OCI-LY1 (cell line): Measurements from ENCODE around the gene RNF224.

Experiments
- H2AFZ ChIP-seq: fragments of 200-600 bp; sonication (generic), shearing (Covaris generic); 2 replicates; pipeline ENCODE4 v1.6.0; 2014; ENCODE audit warnings: antibody characterized with exemption, mild to moderate bottlenecking, low read length
- H3F3A ChIP-seq: fragments of 200-600 bp; sonication (generic), shearing (Covaris generic); 2 replicates; pipeline ENCODE4 v1.6.0; 2014; ENCODE audit warnings: mild to moderate bottlenecking, antibody characterized with exemption, low read length, moderate library complexity; ENCODE audit not compliant: insufficient read depth
- H3K27ac ChIP-seq: fragments of 200-600 bp; sonication (generic); 2 replicates; pipeline ENCODE4 v1.5.1; 2014; ENCODE audit warnings: low read length, mixed run types, mild to moderate bottlenecking, low read depth; ENCODE audit not compliant: poor library complexity, severe bottlenecking
- H3K27me3 ChIP-seq: fragments of 200-600 bp; sonication (generic); 2 replicates; pipeline ENCODE4 v1.6.0; 2014; ENCODE audit warnings: antibody characterized with exemption, mild to moderate bottlenecking, low read length, moderate library complexity; ENCODE audit not compliant: insufficient read depth
- H3K36me3 ChIP-seq: fragments of 200-600 bp; sonication (generic); 2 replicates; pipeline ENCODE4 v1.6.1; 2014; ENCODE audit warnings: mild to moderate bottlenecking, antibody characterized with exemption, low read length, moderate library complexity, mixed read lengths; ENCODE audit not compliant: insufficient read depth
- H3K4me1 ChIP-seq: fragments of 200-600 bp; sonication (generic); 2 replicates; pipeline ENCODE4 v1.5.1; 2014; ENCODE audit warnings: mild to moderate bottlenecking, low read length, moderate library complexity; ENCODE audit not compliant: insufficient read depth, severe bottlenecking
- H3K4me2 ChIP-seq: fragments of 200-600 bp; sonication (generic), shearing (Covaris generic); 2 replicates; pipeline ENCODE4 v1.6.1; 2014; ENCODE audit warnings: low read length
- H3K4me3 ChIP-seq: fragments of 200-600 bp; sonication (generic); 2 replicates; pipeline ENCODE4 v1.5.1; 2014; ENCODE audit warnings: low read length, low read depth, mild to moderate bottlenecking, mixed read lengths; ENCODE audit not compliant: poor library complexity, severe bottlenecking
- H3K79me2 ChIP-seq: fragments of 200-600 bp; shearing (Covaris generic); 2 replicates; pipeline ENCODE4 v1.6.1; 2016; ENCODE audit warnings: mixed run types, low read length, mixed read lengths; ENCODE audit not compliant: insufficient read depth
- H3K9ac ChIP-seq: fragments of 200-600 bp; sonication (generic), shearing (Covaris generic); 2 replicates; pipeline ENCODE4 v1.6.1; 2014; ENCODE audit warnings: mild to moderate bottlenecking, low read length, mixed read lengths
- H3K9me2 ChIP-seq: fragments of 200-600 bp; sonication (generic), shearing (Covaris generic); 2 replicates; pipeline ENCODE4 v1.6.1; 2014; ENCODE audit warnings: low read depth, mild to moderate bottlenecking, low read length, mixed read lengths
- H3K9me3 ChIP-seq: fragments of 200-600 bp; shearing (Covaris generic); 2 replicates; pipeline ENCODE4 v1.6.1; 2014; ENCODE audit warnings: low read length, mixed read lengths
- H4K20me1 ChIP-seq: fragments of 200-600 bp; sonication (generic), shearing (Covaris generic); 2 replicates; pipeline ENCODE4 v1.6.0; 2016; ENCODE audit warnings: mild to moderate bottlenecking, low read length; ENCODE audit not compliant: insufficient read depth
- CTCF ChIP-seq: fragments of 200-600 bp; sonication (generic), shearing (Covaris generic); IDR thresholded peaks from 2 replicates; pipeline ENCODE4 v1.5.1; 2017; ENCODE audit warnings: mild to moderate bottlenecking, antibody characterized with exemption, low read length, moderate library complexity, mixed read lengths
- EZH2 ChIP-seq: fragments of 200-600 bp; sonication (generic), shearing (Covaris generic); IDR thresholded peaks from 2 replicates; pipeline ENCODE4 v1.8.0; 2017; ENCODE audit warnings: borderline replicate concordance, mixed run types, mild to moderate bottlenecking, antibody characterized with exemption, low read length, moderate library complexity, mixed read lengths

Gene RNF224

GRCh38 chr9:137268538-137269201 lies 41.4 kb downstream of the RNF224 start:
- H3K27ac ChIP-seq: peak overlapping the region; percentile 92
- H3K9ac ChIP-seq: peak overlapping the region; percentile 61
- H3K4me2 ChIP-seq: peak overlapping the region; percentile 74

GRCh38 chr9:137269231-137269772 lies 42.0 kb downstream of the RNF224 start:
- Histone ChIP-seq H3K4me2 (peak overlapping the region; percentile 74), H2AFZ (no peak overlapping the region), H3K9ac (peak overlapping the region; percentile 61), H3K9me2 (no peaks in the 10 kb centered on the region), H3K27me3 (no peaks in the 10 kb centered on the region), H3K4me3 (peak overlapping the region; percentile 58), H3K4me1 (peaks cover 53% of the 10 kb centered on the region), H3K79me2 (no peaks in the 10 kb centered on the region), H4K20me1 (no peaks in the 10 kb centered on the region), H3F3A (no peaks in the 10 kb centered on the region), H3K36me3 (peaks cover 53% of the 10 kb centered on the region), H3K27ac (peak overlapping the region; percentile 92), H3K9me3 (no peaks in the 10 kb centered on the region)
- TF ChIP-seq CTCF (no peak), EZH2 (no peak)

More at GRCh38 chr9:137268538-137269201, 41.4 kb downstream of the RNF224 start:
- peaks cover 46% of the 10 kb centered on the region for H3K4me1 ChIP-seq
- H3K27me3 ChIP-seq: no peaks in the 10 kb centered on the region
- H4K20me1 ChIP-seq: no peaks in the 10 kb centered on the region
- peaks cover 57% of the 10 kb centered on the region for H3K36me3 ChIP-seq
- no peaks in the 10 kb centered on the region for H3F3A ChIP-seq
- no peaks in the 10 kb centered on the region for H3K9me2 ChIP-seq
- H3K79me2 ChIP-seq: no peaks in the 10 kb centered on the region
- H2AFZ ChIP-seq: no peak overlapping the region
- peak overlapping the region; percentile 58 for H3K4me3 ChIP-seq
- H3K9me3 ChIP-seq: no peaks in the 10 kb centered on the region
- no peak for TF ChIP-seq EZH2
- TF ChIP-seq CTCF: no peak

GRCh38 chr9:137270929-137271695 lies 43.8 kb downstream of the RNF224 start:
- H3K9me3 ChIP-seq: no peaks in the 10 kb centered on the region
- no peaks in the 10 kb centered on the region for H3K27me3 ChIP-seq
- H4K20me1 ChIP-seq: no peaks in the 10 kb centered on the region
- H3K9me2 ChIP-seq: no peaks in the 10 kb centered on the region
- H3K4me1 ChIP-seq: peaks cover 71% of the 10 kb centered on the region
- no peak overlapping the region for H2AFZ ChIP-seq
- H3K4me2 ChIP-seq: no peak overlapping the region
- no peak overlapping the region for H3K9ac ChIP-seq
- H3F3A ChIP-seq: no peaks in the 10 kb centered on the region
- H3K4me3 ChIP-seq: no peak overlapping the region
- H3K79me2 ChIP-seq: no peaks in the 10 kb centered on the region
- TF ChIP-seq CTCF (no peak), EZH2 (no peak)
- H3K27ac ChIP-seq: peak overlapping the region; percentile 68
- H3K36me3 ChIP-seq: peaks cover 46% of the 10 kb centered on the region
